HS-5 (cell line): ENCODE results near the gene UBE2I.

Source experiments
- DNase-seq: peaks from one replicate; pipeline ENCODE4 v3.0.0-alpha.2; 2012; ENCODE audit warnings: low read depth

Gene UBE2I

DNA sequence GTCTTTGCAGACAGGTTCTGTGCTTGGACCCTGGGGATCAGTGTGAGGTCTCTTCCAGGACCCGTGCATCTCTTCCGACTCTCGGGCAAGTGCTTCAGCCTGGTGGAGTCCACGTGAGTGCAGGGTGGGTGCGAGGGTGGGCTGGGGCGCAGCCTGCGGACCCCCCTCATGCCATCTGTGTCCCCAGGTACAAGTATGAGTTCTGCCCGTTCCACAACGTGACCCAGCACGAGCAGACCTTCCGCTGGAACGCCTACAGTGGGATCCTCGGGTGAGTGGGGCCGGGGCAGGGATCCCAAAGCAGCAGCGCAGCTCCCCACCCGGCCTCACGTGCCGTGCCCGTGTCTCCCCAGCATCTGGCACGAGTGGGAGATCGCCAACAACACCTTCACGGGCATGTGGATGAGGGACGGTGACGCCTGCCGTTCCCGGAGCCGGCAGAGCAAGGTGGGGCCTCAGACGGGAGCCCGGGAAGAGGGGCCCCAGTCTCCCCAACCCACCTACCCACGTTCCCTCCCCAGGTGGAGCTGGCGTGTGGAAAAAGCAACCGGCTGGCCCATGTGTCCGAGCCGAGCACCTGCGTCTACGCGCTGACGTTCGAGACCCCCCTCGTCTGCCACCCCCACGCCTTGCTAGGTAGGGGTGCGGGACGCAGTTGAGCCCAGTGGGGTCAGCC is 52.4 kb downstream of the UBE2I start:
- DNase-seq, result no peak

DNA sequence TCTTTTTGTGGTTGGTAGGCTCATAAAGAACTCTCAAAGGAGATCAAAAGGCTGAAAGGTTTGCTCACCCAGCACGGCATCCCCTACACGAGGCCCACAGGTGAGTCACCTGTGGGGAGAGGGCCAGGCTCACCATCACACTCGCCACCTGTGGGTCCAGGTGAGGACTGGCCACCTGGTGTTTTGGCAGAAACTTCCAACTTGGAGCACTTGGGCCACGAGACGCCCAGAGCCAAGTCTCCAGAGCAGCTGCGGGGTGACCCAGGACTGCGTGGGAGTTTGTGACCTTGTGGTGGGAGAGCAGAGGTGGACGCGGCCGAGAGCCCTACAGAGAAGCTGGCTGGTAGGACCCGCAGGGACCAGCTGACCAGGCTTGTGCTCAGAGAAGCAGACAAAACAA is 53.4 kb downstream of the UBE2I start:
- DNase-seq, result no peak

GRCh38 chr16:1363501-1364041 is 54.1 kb downstream of the UBE2I start:
- no peak for DNase-seq

GRCh38 chr16:1364510-1364909 is 55.1 kb downstream of the UBE2I start:
- no peak for DNase-seq

DNA sequence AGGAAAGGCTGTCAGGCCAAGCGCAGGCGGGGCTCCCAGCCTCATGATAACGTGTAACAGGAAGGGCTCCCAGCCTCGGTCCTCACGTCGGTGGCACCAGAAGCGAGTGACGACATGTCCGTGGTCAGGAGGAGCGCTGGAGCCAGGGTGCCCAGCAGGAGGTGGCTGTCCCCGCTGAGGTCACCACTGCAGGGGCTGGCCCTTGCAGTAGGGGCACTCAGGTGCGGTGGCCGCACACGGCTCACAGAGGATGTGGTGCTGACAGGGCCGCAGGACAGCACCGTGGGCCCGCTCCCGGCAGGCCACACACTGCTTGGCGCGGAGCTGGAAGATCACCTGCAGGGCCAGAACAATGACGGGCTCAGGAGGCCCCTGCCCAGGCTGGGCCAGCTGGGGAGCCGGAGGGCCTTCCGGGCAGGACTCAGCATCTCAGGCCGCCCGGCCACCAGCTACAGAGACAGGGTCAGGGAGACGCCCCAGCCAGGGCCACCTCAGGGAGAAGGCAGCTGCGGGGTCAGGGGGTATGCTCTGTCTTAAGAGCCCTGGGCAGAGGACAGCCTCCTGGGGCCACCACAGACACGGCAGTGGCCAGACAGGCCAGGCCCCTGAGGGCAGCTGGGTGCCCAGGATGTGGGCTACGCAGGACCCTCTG is 56.8 kb downstream of the UBE2I start:
- DNase-seq, result no peak

DNA sequence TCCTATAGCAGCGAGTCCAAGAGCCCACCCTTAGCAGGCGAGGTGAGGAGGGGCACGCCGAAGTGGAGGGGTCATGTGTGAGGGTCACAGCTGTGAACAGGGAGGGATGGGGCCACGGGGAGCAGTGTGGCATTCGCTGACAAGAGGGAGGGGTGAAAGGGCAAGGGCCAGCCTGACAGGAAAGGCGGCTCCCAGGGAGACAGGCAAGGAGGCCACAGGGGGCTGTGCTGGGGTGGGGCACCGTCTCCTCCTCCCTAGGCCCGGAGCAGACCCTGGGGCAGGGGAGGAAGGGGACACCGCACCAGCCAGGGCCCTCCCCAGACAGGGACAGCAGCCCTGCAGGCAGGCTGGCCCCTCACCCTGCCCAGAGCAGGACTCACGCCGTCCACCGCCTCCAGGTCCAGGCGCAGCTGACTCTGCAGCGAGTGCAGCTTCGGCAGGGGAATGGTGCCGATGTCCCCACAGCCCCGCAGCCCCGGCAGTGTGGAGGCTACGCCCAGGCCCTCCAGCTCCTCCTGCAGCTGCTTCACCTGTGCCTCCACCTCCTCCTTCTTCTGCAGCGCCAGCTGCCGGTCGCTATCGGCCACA is 57.4 kb downstream of the UBE2I start:
- no peak for DNase-seq

- DNase-seq, result no peak
Measured at GRCh38 chr16:1367486-1368174, 58.2 kb downstream of the UBE2I start.

GRCh38 chr16:1371054-1371978 is 61.9 kb downstream of the UBE2I start:
- no peak for DNase-seq

DNA sequence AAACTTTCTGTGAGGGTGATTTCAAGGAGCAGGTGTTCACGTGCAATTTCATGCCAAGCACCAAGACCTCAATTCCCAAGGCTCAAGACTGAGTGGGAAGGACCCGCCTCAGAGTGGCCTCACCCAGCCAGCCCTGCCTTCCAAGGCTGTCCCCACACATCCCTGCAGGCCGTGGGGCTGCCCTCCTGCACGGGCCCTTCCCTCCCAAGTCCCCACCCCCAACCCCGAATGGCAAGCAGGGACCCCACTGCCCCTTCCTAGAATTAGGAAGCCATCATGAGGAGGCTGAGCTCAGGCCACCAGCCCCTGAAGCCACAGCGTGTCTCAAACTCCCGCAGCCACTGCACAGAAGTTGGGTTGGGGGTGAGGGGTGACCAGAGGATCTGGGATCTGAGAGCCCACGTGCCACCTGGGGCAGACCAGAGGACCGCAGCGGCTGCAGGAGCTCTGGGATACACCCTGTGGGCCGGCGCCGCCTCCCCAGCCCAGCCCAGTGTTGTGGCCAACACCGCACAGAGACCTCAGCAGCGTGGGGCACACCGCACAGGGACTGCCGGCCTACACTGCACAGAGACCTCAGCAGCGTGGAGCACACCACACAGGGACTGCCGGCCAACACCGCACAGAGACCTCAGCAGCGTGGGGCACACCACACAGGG is 63.0 kb downstream of the UBE2I start:
- no peak for DNase-seq

GRCh38 chr16:1374418-1375297 is 65.2 kb downstream of the UBE2I start:
- DNase-seq, result no peak

DNA sequence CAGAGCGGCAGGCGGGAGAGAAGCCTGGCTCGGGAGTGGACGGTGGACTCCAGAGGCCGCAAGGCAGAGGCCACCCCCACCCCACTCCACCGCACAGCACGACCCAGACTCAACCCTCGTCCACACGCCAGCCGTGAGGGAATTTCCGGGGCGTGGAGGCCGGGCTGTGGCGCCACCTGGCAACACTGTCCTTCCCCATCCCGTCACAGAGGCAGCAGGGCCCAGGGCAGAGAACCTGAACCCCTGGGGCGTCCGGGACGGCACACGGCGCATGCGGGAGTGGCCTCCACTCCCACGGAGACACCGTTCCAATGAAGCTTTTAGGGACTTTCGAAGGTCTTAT is 65.8 kb downstream of the UBE2I start:
- no peak for DNase-seq

GRCh38 chr16:1375741-1376410 is 66.4 kb downstream of the UBE2I start:
- DNase-seq, result no peak
